H1 (cell line): ENCODE data around the gene CDC42. TPM values are rescaled to one million over a fixed set of nuclear protein-coding genes. Genes with fewer than 3 reads are reported as not detected.

Experiments used
- CTCF ChIA-PET: fragments of 300-600 bp; sonication (Branson Sonifier 250); formaldehyde crosslinking; loops from one replicate; lab custom pipeline; 2021; ENCODE audit not compliant: partially characterized antibody; lab: Charles Lee
- POLR2A ChIA-PET: fragments of 300-600 bp; sonication (Branson Sonifier 250); formaldehyde crosslinking; loops from one replicate; lab custom pipeline; 2021; ENCODE audit warnings: inconsistent platforms; ENCODE audit not compliant: partially characterized antibody; lab: Charles Lee
- DNase-seq, 2 experiments: peaks; one replicate each; pipeline versions ENCODE4 v3.0.0 to v3.0.0-alpha.2; 2010 to 2022; ENCODE audit warnings: low spot score in 2 of 2, low read depth in 1 of 2, mixed read lengths in 1 of 2
- FAIRE-seq: peaks from 2 replicates; lab custom pipeline; 2011; peaks lifted over from hg19 to GRCh38; lab: Jason Lieb, UNC
- H2AFZ ChIP-seq: 2 replicates; pipeline ENCODE4 v1.8.1; 2012; ENCODE audit warnings: low read length, inconsistent platforms
- H2AK5ac ChIP-seq: 2 replicates; pipeline ENCODE4 v1.6.1; 2013; ENCODE audit warnings: low read depth, low read length
- H2BK120ac ChIP-seq: replicated peaks from 2 replicates; pipeline ENCODE3; 2013; ENCODE audit warnings: low read depth, low read length, inconsistent platforms
- H2BK12ac ChIP-seq: 2 replicates; pipeline ENCODE4 v1.6.1; 2013; ENCODE audit warnings: low read depth, low read length
- H2BK15ac ChIP-seq: 2 replicates; pipeline ENCODE4 v1.6.1; 2013; ENCODE audit warnings: low read length
- H2BK20ac ChIP-seq: 2 replicates; pipeline ENCODE4 v1.6.1; 2013; ENCODE audit warnings: low read length
- H2BK5ac ChIP-seq: 2 replicates; pipeline ENCODE4 v1.6.1; 2013; ENCODE audit warnings: low read depth, low read length
- H3K14ac ChIP-seq: 2 replicates; pipeline ENCODE4 v1.6.1; 2013; ENCODE audit warnings: inconsistent platforms; ENCODE audit not compliant: insufficient read length
- H3K18ac ChIP-seq: 2 replicates; pipeline ENCODE4 v1.6.1; 2013; ENCODE audit warnings: low read length; ENCODE audit errors: extremely low read depth
- H3K23ac ChIP-seq: 2 replicates; pipeline ENCODE4 v1.6.1; 2013; ENCODE audit warnings: inconsistent platforms; ENCODE audit not compliant: insufficient read length
- H3K23me2 ChIP-seq: 2 replicates; pipeline ENCODE4 v1.6.1; 2013; ENCODE audit warnings: low read depth, low read length
- H3K27ac ChIP-seq: 2 replicates; pipeline ENCODE4 v1.6.1; 2011; ENCODE audit warnings: low read depth, low read length, inconsistent platforms
- H3K27me3 ChIP-seq, 4 experiments: replicated peaks in 1 of 4; 1 replicate in 1 of 4; 2 replicates in 3 of 4; pipeline versions ENCODE4 v1.6.1 to v1.8.1; 2011 to 2013; ENCODE audit warnings: low read length in 3 of 4, mild to moderate bottlenecking in 3 of 4, inconsistent platforms in 2 of 4, mixed read lengths in 2 of 4, moderate library complexity in 1 of 4; ENCODE audit not compliant: control insufficient read depth in 3 of 4, insufficient read depth in 3 of 4; ENCODE audit errors: extremely low read depth in 1 of 4
- H3K36me3 ChIP-seq, 4 experiments: 2 replicates each; pipeline versions ENCODE4 v1.6.1 to v1.8.1; 2011 to 2013; ENCODE audit warnings: mild to moderate bottlenecking in 4 of 4, low read length in 3 of 4, moderate library complexity in 2 of 4, control low read depth in 1 of 4, inconsistent platforms in 1 of 4; ENCODE audit not compliant: insufficient read depth in 4 of 4, control insufficient read depth in 2 of 4
- H3K4ac ChIP-seq: replicated peaks from 2 replicates; pipeline ENCODE3; 2013; ENCODE audit warnings: low read length, low read depth, mixed read lengths, inconsistent platforms; ENCODE audit not compliant: insufficient read length
- H3K4me1 ChIP-seq, 4 experiments: replicated peaks in 1 of 4; 1 replicate in 1 of 4; 2 replicates in 3 of 4; pipeline versions ENCODE4 v1.6.1 to v1.8.1; 2011 to 2013; ENCODE audit warnings: low read length in 3 of 4, inconsistent platforms in 2 of 4, mixed read lengths in 1 of 4; ENCODE audit not compliant: insufficient read depth in 4 of 4, control insufficient read depth in 3 of 4
- H3K4me2 ChIP-seq, 2 experiments: 2 replicates each; pipeline versions ENCODE4 v1.6.1 to v1.8.1; 2011 to 2013; ENCODE audit warnings: low read depth in 2 of 2, low read length in 2 of 2, control low read depth in 1 of 2, inconsistent platforms in 1 of 2, mild to moderate bottlenecking in 1 of 2; ENCODE audit not compliant: insufficient read depth in 1 of 2
- H3K4me3 ChIP-seq, 4 experiments: fragments of 200-600, 300-600 bp in 1 of 4; sonication (generic), shearing (Covaris generic), sonication (Bioruptor Twin) in 1 of 4; 2 replicates each; pipeline versions ENCODE4 v1.5.1 to v1.8.1; 2011 to 2016; ENCODE audit warnings: low read length in 4 of 4, low read depth in 3 of 4, control low read depth in 2 of 4, inconsistent platforms in 2 of 4, mild to moderate bottlenecking in 2 of 4, mixed read lengths in 1 of 4, moderate library complexity in 1 of 4; ENCODE audit not compliant: insufficient read depth in 2 of 4; ENCODE audit errors: extremely low read depth in 1 of 4
- H3K56ac ChIP-seq: replicated peaks from 2 replicates; pipeline ENCODE3; 2013; ENCODE audit warnings: low read depth, mild to moderate bottlenecking, mixed read lengths, low read length, inconsistent platforms; ENCODE audit not compliant: insufficient read length
- H3K79me1 ChIP-seq: 2 replicates; pipeline ENCODE4 v1.6.1; 2013; ENCODE audit warnings: low read depth, low read length, control low read depth
- H3K79me2 ChIP-seq, 2 experiments: 2 replicates each; pipeline versions ENCODE4 v1.6.1 to v1.8.1; 2012 to 2013; ENCODE audit warnings: low read length in 2 of 2, mild to moderate bottlenecking in 2 of 2, inconsistent platforms in 1 of 2; ENCODE audit not compliant: insufficient read depth in 2 of 2, control insufficient read depth in 1 of 2
- H3K9ac ChIP-seq, 4 experiments: replicated peaks in 1 of 4; 1 replicate in 1 of 4; 2 replicates in 3 of 4; pipeline versions ENCODE4 v1.6.1 to v1.8.1; 2011 to 2013; ENCODE audit warnings: low read depth in 3 of 4, low read length in 3 of 4, control low read depth in 2 of 4, mild to moderate bottlenecking in 2 of 4, moderate library complexity in 2 of 4, inconsistent platforms in 1 of 4; ENCODE audit errors: extremely low read depth in 1 of 4
- H3K9me3 ChIP-seq, 2 experiments: 2 replicates each; pipeline versions ENCODE4 v1.6.1 to v1.8.1; 2012 to 2013; ENCODE audit warnings: mild to moderate bottlenecking in 2 of 2, moderate library complexity in 2 of 2, control low read depth in 1 of 2, inconsistent platforms in 1 of 2, low read depth in 1 of 2, low read length in 1 of 2, mixed read lengths in 1 of 2; ENCODE audit not compliant: insufficient read depth in 2 of 2
- H4K20me1 ChIP-seq, 2 experiments: replicated peaks in 1 of 2; 2 replicates each; pipeline versions ENCODE3 to v1.8.1; 2011 to 2013; ENCODE audit warnings: inconsistent platforms in 2 of 2, low read length in 2 of 2, mild to moderate bottlenecking in 1 of 2; ENCODE audit not compliant: insufficient read depth in 2 of 2, control insufficient read depth in 1 of 2
- H4K5ac ChIP-seq: 2 replicates; pipeline ENCODE4 v1.6.1; 2013; ENCODE audit warnings: low read length, low read depth, mixed read lengths, inconsistent platforms; ENCODE audit not compliant: insufficient read length
- H4K8ac ChIP-seq: 2 replicates; pipeline ENCODE4 v1.8.0; 2013; ENCODE audit warnings: mild to moderate bottlenecking, moderate library complexity, low read length, inconsistent platforms; ENCODE audit not compliant: insufficient read depth; ENCODE audit errors: extremely low read depth
- H4K91ac ChIP-seq: replicated peaks from 2 replicates; pipeline ENCODE3; 2013; ENCODE audit warnings: low read length, mixed read lengths, inconsistent platforms; ENCODE audit not compliant: insufficient read length
- ATF2 ChIP-seq: IDR thresholded peaks from 2 replicates; pipeline ENCODE4 v1.6.1; 2012; ENCODE audit warnings: low read length, inconsistent platforms
- BACH1 ChIP-seq: IDR thresholded peaks from 2 replicates; pipeline ENCODE4 v1.6.1; 2012; ENCODE audit warnings: low read length, improper control_type of control experiment
- CEBPB ChIP-seq: IDR thresholded peaks from 2 replicates; pipeline ENCODE4 v1.6.1; 2012; ENCODE audit warnings: low read depth, low read length
- EZH2 ChIP-seq: fragments of 200-600 bp; sonication (generic); IDR thresholded peaks from 2 replicates; pipeline ENCODE4 v1.7.1; 2012; ENCODE audit warnings: low read depth, mild to moderate bottlenecking, moderate library complexity, low read length, inconsistent platforms; ENCODE audit not compliant: severe bottlenecking
- HDAC2 ChIP-seq, 2 experiments: fragments of 300-600 bp in 1 of 2; sonication (generic) in 1 of 2; IDR thresholded peaks; 2 replicates each; pipeline ENCODE4 v1.6.1; 2011 to 2012; ENCODE audit warnings: low read depth in 2 of 2, low read length in 2 of 2, mild to moderate bottlenecking in 2 of 2, moderate library complexity in 2 of 2, borderline replicate concordance in 1 of 2, inconsistent platforms in 1 of 2
- KDM5A ChIP-seq: fragments of 200-600 bp; IDR thresholded peaks from 2 replicates; pipeline ENCODE4 v1.7.1; 2012; ENCODE audit warnings: mild to moderate bottlenecking, low read length, inconsistent platforms, mixed read lengths
- PHF8 ChIP-seq: fragments of 200-600 bp; sonication (generic); conservative IDR thresholded peaks from 2 replicates; pipeline ENCODE4 v1.7.1; 2012; ENCODE audit warnings: low read depth, mild to moderate bottlenecking, inconsistent platforms, low read length, moderate library complexity
- POLR2A ChIP-seq, 2 experiments: IDR thresholded peaks; 1 replicate in 1 of 2; 2 replicates in 1 of 2; pipeline ENCODE4 v1.6.1; 2011; ENCODE audit warnings: low read depth in 2 of 2, low read length in 2 of 2, mild to moderate bottlenecking in 2 of 2; ENCODE audit errors: control extremely low read depth in 1 of 2
- SAP30 ChIP-seq: fragments of 300-600 bp; sonication (generic); IDR thresholded peaks from 2 replicates; pipeline ENCODE4 v1.7.1; 2012; ENCODE audit warnings: low read length, moderate library complexity, mild to moderate bottlenecking, inconsistent platforms; ENCODE audit not compliant: insufficient read depth, insufficient replicate concordance
- SP1 ChIP-seq: IDR thresholded peaks from 2 replicates; pipeline ENCODE4 v1.6.1; 2011; ENCODE audit warnings: low read depth, low read length
- SP2 ChIP-seq: IDR thresholded peaks from 2 replicates; pipeline ENCODE4 v1.6.1; 2012; ENCODE audit warnings: mild to moderate bottlenecking, low read length, inconsistent platforms
- TAF7 ChIP-seq: optimal IDR thresholded peaks from 2 replicates; pipeline ENCODE3; 2011; ENCODE audit warnings: low read depth, mild to moderate bottlenecking, inconsistent platforms, low read length, moderate library complexity, borderline replicate concordance
- WGBS, 2 experiments: shearing (Covaris generic) in 1 of 2; methylation state at CpG; one replicate each; pipeline versions ENCODE4 v1.1.6 to v1.1.7; 2013 to 2015; ENCODE audit warnings: low lambda C conversion rate in 2 of 2, mixed read lengths in 2 of 2, inconsistent platforms in 1 of 2, low coverage in 1 of 2, missing lambda C conversion rate in 1 of 2; ENCODE audit not compliant: insufficient replicate concordance in 2 of 2, insufficient coverage in 1 of 2, insufficient read length in 1 of 2; ENCODE audit errors: extremely low coverage in 1 of 2, missing lambda C conversion rate in 1 of 2; 5-methylcytosine and 5-hydroxymethylcytosine counted together
- polyA plus RNA-seq, 7 experiments: library from polyadenylated mRNA; depleted of rRNA in 3 of 7; stranded (reverse) in 5 of 7; unstranded in 2 of 7; fragments of >200 nt in 5 of 7; fragments of 200-250 nt in 2 of 7; gene quantifications; 1 replicate in 5 of 7; 2 replicates in 1 of 7; 4 replicates in 1 of 7; pipeline versions ENCODE4 v1.2.1 to v1.2.3, GENCODE V29; 2011 to 2013; ENCODE audit warnings: missing spikeins in 2 of 7, mixed read lengths in 2 of 7
- total RNA-seq: library from RNA; stranded (reverse); fragmentation: NEBNext Ultra II Directional; extraction: Animal tissue kit (Norgen Biotek cat#: 25700); gene quantifications from 2 replicates; pipeline ENCODE4 v1.2.1, GENCODE V29; 2021

CDC42 gene
- total and polyA plus RNA-seq, 2 of the 8 experiments (the other 6 are each of a cell fraction or from before 2014, with no cell fraction given), result 110 to 179 TPM

GRCh38 chr1:22056043-22056442 lies 3.5 kb downstream of the CDC42 start:
- Histone ChIP-seq H3K9ac (no peak overlapping the region), H4K8ac (no peak overlapping the region), H2BK120ac (no peak overlapping the region), H2AFZ (no peak overlapping the region), H3K56ac (no peak overlapping the region), H3K4me3 (no peak overlapping the region), H3K27me3 (no peaks in the 10 kb centered on the region), H4K91ac (no peak overlapping the region), H3K36me3 (0 out of 8 replicates have a peak, but pooled peaks cover 0 to 2% (median 0%) of the 10 kb centered on the region in 4 experiments), H3K4me1 (peaks cover 0 to 2% (median 1%) of the 10 kb centered on the region in 4 experiments; a peak in 4 of 7 replicates), H3K9me3 (no peaks in the 10 kb centered on the region), H3K4me2 (no peak overlapping the region), H2BK15ac (no peak overlapping the region), H3K79me2 (peaks cover 34 to 75% of the 10 kb centered on the region in 2 experiments), H2BK20ac (no peak overlapping the region), H2AK5ac (no peak overlapping the region), H3K79me1 (peaks cover 3% of the 10 kb centered on the region), H4K5ac (no peak overlapping the region), H2BK12ac (no peak overlapping the region), H4K20me1 (peaks cover 6 to 9% of the 10 kb centered on the region in 2 experiments), H3K4ac (no peak overlapping the region), H2BK5ac (no peak overlapping the region), H3K18ac (no peak overlapping the region), H3K27ac (no peak overlapping the region), H3K23me2 (peaks cover 5% of the 10 kb centered on the region; the same call in 1 of the 2 replicates), H3K23ac (no peak overlapping the region), H3K14ac (no peak overlapping the region)
- 94% methylated on average over 1 of the region's 1 CpG; no CpG with 5 or more reads in 1 of the 2 experiments for WGBS, 2 experiments
- ChIA-PET POLR2A (interaction anchor here (5.1 kb wide), 1 partner anchor 11 kb away, joined by 27 read pairs; no protein-coding TSS in a partner anchor), CTCF (interaction anchor here (1.5 kb wide), 1 partner anchor 361 kb away, joined by 3 read pairs; no protein-coding TSS in a partner anchor)
- DNase-seq, result no peak
- no peak for FAIRE-seq
- TF ChIP-seq TAF7, result no peak
- TF ChIP-seq CEBPB, result no peak
- no peak for TF ChIP-seq BACH1
- no peak for TF ChIP-seq POLR2A (IDR thresholded peaks at IDR 0.05; ENCODE audit: control extremely low read depth in 1 of 2, low read depth in 2 of 2, low read length in 2 of 2)
- no peak for TF ChIP-seq SP2
- no peak for TF ChIP-seq SAP30
- no peak for TF ChIP-seq SP1
- TF ChIP-seq HDAC2 (IDR thresholded peaks at IDR 0.05; ENCODE audit: borderline replicate concordance in 1 of 2, low read depth in 2 of 2, low read length in 2 of 2), result no peak
- no peak for TF ChIP-seq KDM5A
- no peak for TF ChIP-seq PHF8
- no peak for TF ChIP-seq ATF2
- TF ChIP-seq EZH2, result no peak
